ENCODE results near the gene DGKB. TPM values are rescaled to one million over a fixed set of nuclear protein-coding genes. Genes with fewer than 3 reads are reported as not detected.
A peak's percentile ranks its signal among the peaks of the same experiment; 100 is the strongest.

DGKB gene
- total RNA-seq, 1 experiment from 2014 or later = not detected

DNA sequence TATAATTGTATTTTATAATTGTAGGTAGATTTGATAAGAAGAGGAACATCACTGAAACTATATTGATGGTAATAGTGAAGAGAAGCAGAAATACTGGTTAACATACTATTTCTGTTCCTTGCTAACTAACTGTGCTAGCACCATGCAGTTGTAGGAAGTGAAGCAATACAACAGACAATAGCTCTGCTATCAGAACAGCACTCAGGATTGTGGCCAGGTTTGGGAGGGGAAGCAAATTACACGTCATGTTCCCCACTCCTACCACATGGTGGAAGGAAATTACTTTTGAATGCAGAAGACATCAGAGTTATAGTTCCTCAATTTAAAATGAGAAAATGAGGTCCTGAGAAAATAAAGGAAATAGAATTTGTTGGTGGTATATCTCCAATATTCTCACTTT lies 151.1 kb downstream of the DGKB start:
- H3K4me1 Mint-ChIP-seq (ENCODE audit: insufficient read depth, unreplicated experiment) = peaks cover 16% of the 10 kb centered on the region
- no peaks in the 10 kb centered on the region for H3K27me3 Mint-ChIP-seq (ENCODE audit: insufficient read depth, unreplicated experiment)
- no TSS peak for BruUV-seq (replicated peaks)
- no peak overlapping the region for H3K4me3 Mint-ChIP-seq (ENCODE audit: unreplicated experiment)
- POLR2A ChIA-PET = no interaction called here
- H3K27ac Mint-ChIP-seq (ENCODE audit: low read depth, unreplicated experiment) = no peak overlapping the region
- no peak for DNase-seq (ENCODE audit: unreplicated experiment)
- H3K36me3 Mint-ChIP-seq (ENCODE audit: insufficient read depth, unreplicated experiment) = no peaks in the 10 kb centered on the region
- CTCF ChIA-PET = no interaction called here
- H3K9me3 Mint-ChIP-seq (ENCODE audit: unreplicated experiment) = no peaks in the 10 kb centered on the region
- intact Hi-C loops (cut with micrococcal nuclease) = no loop called here
- TF ChIP-seq, protein P1, sequence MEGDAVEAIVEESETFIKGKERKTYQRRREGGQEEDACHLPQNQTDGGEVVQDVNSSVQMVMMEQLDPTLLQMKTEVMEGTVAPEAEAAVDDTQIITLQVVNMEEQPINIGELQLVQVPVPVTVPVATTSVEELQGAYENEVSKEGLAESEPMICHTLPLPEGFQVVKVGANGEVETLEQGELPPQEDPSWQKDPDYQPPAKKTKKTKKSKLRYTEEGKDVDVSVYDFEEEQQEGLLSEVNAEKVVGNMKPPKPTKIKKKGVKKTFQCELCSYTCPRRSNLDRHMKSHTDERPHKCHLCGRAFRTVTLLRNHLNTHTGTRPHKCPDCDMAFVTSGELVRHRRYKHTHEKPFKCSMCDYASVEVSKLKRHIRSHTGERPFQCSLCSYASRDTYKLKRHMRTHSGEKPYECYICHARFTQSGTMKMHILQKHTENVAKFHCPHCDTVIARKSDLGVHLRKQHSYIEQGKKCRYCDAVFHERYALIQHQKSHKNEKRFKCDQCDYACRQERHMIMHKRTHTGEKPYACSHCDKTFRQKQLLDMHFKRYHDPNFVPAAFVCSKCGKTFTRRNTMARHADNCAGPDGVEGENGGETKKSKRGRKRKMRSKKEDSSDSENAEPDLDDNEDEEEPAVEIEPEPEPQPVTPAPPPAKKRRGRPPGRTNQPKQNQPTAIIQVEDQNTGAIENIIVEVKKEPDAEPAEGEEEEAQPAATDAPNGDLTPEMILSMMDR (IDR thresholded peaks at IDR 0.05; ENCODE audit: unreplicated experiment) = no peak

DNA sequence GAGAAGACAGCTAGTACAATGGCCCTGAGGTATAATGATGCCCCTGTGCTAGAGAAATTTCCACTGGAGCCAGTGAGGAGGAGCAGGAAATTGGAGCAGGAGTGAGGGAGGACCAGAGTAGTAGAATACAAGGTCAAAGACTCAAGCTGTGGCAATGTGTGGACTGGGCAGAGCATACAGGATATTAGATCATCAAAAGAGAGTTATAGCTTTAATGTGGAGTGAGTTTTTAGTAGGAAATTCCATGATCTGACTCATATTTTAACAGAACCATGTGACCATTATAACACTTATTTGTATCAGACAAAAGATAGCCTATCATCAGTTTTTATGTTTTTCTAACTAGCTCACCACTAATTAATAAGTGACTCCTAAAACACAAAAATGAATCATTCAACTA lies 154.1 kb downstream of the DGKB start:
- no peak overlapping the region for H3K27ac Mint-ChIP-seq (ENCODE audit: low read depth, unreplicated experiment)
- no peaks in the 10 kb centered on the region for H3K9me3 Mint-ChIP-seq (ENCODE audit: unreplicated experiment)
- peak; percentile 1 for DNase-seq (ENCODE audit: unreplicated experiment)
- peaks cover 10% of the 10 kb centered on the region for H3K4me1 Mint-ChIP-seq (ENCODE audit: insufficient read depth, unreplicated experiment)
- H3K36me3 Mint-ChIP-seq (ENCODE audit: insufficient read depth, unreplicated experiment) = no peaks in the 10 kb centered on the region
- no peaks in the 10 kb centered on the region for H3K27me3 Mint-ChIP-seq (ENCODE audit: insufficient read depth, unreplicated experiment)
- BruUV-seq (replicated peaks) = no TSS peak
- CTCF ChIA-PET = interaction anchor here (1.5 kb wide), 1 partner anchor 1816 kb away, joined by 4 read pairs; no protein-coding TSS in a partner anchor
- TF ChIP-seq, protein P1 (IDR thresholded peaks at IDR 0.05; ENCODE audit: unreplicated experiment) = no peak
- POLR2A ChIA-PET = no interaction called here
- H3K4me3 Mint-ChIP-seq (ENCODE audit: unreplicated experiment) = no peak overlapping the region
- intact Hi-C loops (cut with micrococcal nuclease) = no loop called here

DNA sequence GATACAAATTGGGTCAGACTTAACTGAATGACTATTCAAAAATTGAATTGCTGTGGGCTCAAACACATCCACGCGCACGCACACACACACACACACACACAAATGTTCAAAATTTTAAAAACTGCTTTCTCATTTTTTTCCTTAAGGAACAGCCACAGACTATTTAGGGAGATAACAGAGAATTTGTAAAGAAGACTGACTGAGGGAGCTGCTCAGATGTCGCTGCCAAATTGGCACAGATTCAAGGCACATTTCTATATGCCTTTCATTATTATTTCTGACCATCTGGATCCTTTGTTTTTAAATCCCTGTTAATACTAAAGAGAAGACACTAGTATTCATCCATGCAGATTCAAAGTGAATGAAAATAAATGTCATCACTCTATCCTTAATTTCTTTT lies 154.8 kb downstream of the DGKB start:
- Mint-ChIP-seq H3K4me1 (ENCODE audit: insufficient read depth, unreplicated experiment) (peaks cover 10% of the 10 kb centered on the region), H3K36me3 (ENCODE audit: insufficient read depth, unreplicated experiment) (no peaks in the 10 kb centered on the region), H3K9me3 (ENCODE audit: unreplicated experiment) (no peaks in the 10 kb centered on the region), H3K4me3 (ENCODE audit: unreplicated experiment) (no peak overlapping the region), H3K27me3 (ENCODE audit: insufficient read depth, unreplicated experiment) (no peaks in the 10 kb centered on the region), H3K27ac (ENCODE audit: low read depth, unreplicated experiment) (no peak overlapping the region)
- DNase-seq (ENCODE audit: unreplicated experiment) = no peak
- TF ChIP-seq, protein P1 (IDR thresholded peaks at IDR 0.05; ENCODE audit: unreplicated experiment) = no peak
- POLR2A ChIA-PET = no interaction called here
- no TSS peak for BruUV-seq (replicated peaks)
- intact Hi-C loops (cut with micrococcal nuclease) = no loop called here
- CTCF ChIA-PET = interaction anchor here (1.5 kb wide), 1 partner anchor 1817 kb away, joined by 4 read pairs; no protein-coding TSS in a partner anchor

- intact Hi-C loops (cut with micrococcal nuclease) = no loop called here
- TF ChIP-seq, protein P1 (IDR thresholded peaks at IDR 0.05; ENCODE audit: unreplicated experiment) = no peak
- no TSS peak for BruUV-seq (replicated peaks)
- Mint-ChIP-seq H3K9me3 (ENCODE audit: unreplicated experiment) (no peaks in the 10 kb centered on the region), H3K4me3 (ENCODE audit: unreplicated experiment) (no peak overlapping the region), H3K4me1 (ENCODE audit: insufficient read depth, unreplicated experiment) (peaks cover 10% of the 10 kb centered on the region), H3K36me3 (ENCODE audit: insufficient read depth, unreplicated experiment) (no peaks in the 10 kb centered on the region), H3K27me3 (ENCODE audit: insufficient read depth, unreplicated experiment) (no peaks in the 10 kb centered on the region), H3K27ac (ENCODE audit: low read depth, unreplicated experiment) (no peak overlapping the region)
- DNase-seq (ENCODE audit: unreplicated experiment) = no peak
- POLR2A ChIA-PET = no interaction called here
- CTCF ChIA-PET = interaction anchor here (1.8 kb wide), 1 partner anchor 10 kb away, joined by 3 read pairs; no protein-coding TSS in a partner anchor
Measured at GRCh38 chr7:14745076-14745475, 157.5 kb downstream of the DGKB start.

All from MCF 10A (cell line).